GM18951 (cell line): ENCODE results near the gene JAG2.

ENCODE experiments used
- POLR2A ChIP-seq: IDR thresholded peaks from 4 replicates; pipeline ENCODE4 v1.6.1; 2011; ENCODE audit warnings: mild to moderate bottlenecking; ENCODE audit not compliant: insufficient read length, insufficient read depth; ENCODE audit errors: extremely low read depth
- in situ Hi-C: fragments of 300-500 bp; cut with MboI; formaldehyde crosslinking; loops from one replicate; pipeline ENCODE4 v1.12.0; 2022; ENCODE audit warnings: low sequenced_read_pairs, mixed read lengths, inconsistent platforms; ENCODE audit not compliant: unreplicated experiment

Gene JAG2

GRCh38 chr14:105200074-105200473 lies 31.5 kb upstream of the JAG2 start:
- in situ Hi-C loops: loop anchor here (10.0 kb wide), 1 partner anchor 65 kb away; no protein-coding TSS in a partner anchor

GRCh38 chr14:105199093-105199492 lies 30.5 kb upstream of the JAG2 start:
- no peak for TF ChIP-seq POLR2A
- in situ Hi-C loops: loop anchor here (10.0 kb wide), 1 partner anchor 146 kb away; no protein-coding TSS in a partner anchor

More at GRCh38 chr14:105200074-105200473, 31.5 kb upstream of the JAG2 start:
- no peak for TF ChIP-seq POLR2A

- no peak for TF ChIP-seq POLR2A
- in situ Hi-C loops: loop anchor here (10.0 kb wide), 1 partner anchor 146 kb away; no protein-coding TSS in a partner anchor
Observed at GRCh38 chr14:105198588-105198987, 30.0 kb upstream of the JAG2 start.

GRCh38 chr14:105197211-105197641 lies 28.6 kb upstream of the JAG2 start:
- in situ Hi-C loops: loop anchor here (10.0 kb wide), 1 partner anchor 148 kb away; no protein-coding TSS in a partner anchor
- TF ChIP-seq POLR2A: no peak

- no peak for TF ChIP-seq POLR2A
- in situ Hi-C loops: loop anchor here (10.0 kb wide), 1 partner anchor 148 kb away; no protein-coding TSS in a partner anchor
Observed at GRCh38 chr14:105196265-105196960, 27.8 kb upstream of the JAG2 start.

- no peak for TF ChIP-seq POLR2A
- in situ Hi-C loops: loop anchor here (10.0 kb wide), 1 partner anchor 149 kb away; no protein-coding TSS in a partner anchor
Observed at GRCh38 chr14:105195522-105196264, 27.1 kb upstream of the JAG2 start.

- no peak for TF ChIP-seq POLR2A
- in situ Hi-C loops: loop anchor here (10.0 kb wide), 1 partner anchor 150 kb away; no protein-coding TSS in a partner anchor
Observed at GRCh38 chr14:105195051-105195450, 26.5 kb upstream of the JAG2 start.

- in situ Hi-C loops: loop anchor here (10.0 kb wide), 1 partner anchor 151 kb away; no protein-coding TSS in a partner anchor
- no peak for TF ChIP-seq POLR2A
Observed at GRCh38 chr14:105193916-105194782, 25.6 kb upstream of the JAG2 start.

- in situ Hi-C loops: loop anchor here (10.0 kb wide), 1 partner anchor 152 kb away; no protein-coding TSS in a partner anchor
- no peak for TF ChIP-seq POLR2A
Observed at GRCh38 chr14:105192866-105193731, 24.5 kb upstream of the JAG2 start.

GRCh38 chr14:105187935-105188524 lies 19.5 kb upstream of the JAG2 start:
- TF ChIP-seq POLR2A: no peak
- in situ Hi-C loops: no loop called here

GRCh38 chr14:105187116-105187515 lies 18.5 kb upstream of the JAG2 start:
- TF ChIP-seq POLR2A: no peak
- in situ Hi-C loops: no loop called here
